Measurements from ENCODE around the gene MXD4.
A peak's percentile ranks its signal among the peaks of the same experiment; 100 is the strongest.

GRCh38 chr4:2220016-2220630, 41.8 kb downstream of the MXD4 start:
- TF ChIP-seq, protein P1, sequence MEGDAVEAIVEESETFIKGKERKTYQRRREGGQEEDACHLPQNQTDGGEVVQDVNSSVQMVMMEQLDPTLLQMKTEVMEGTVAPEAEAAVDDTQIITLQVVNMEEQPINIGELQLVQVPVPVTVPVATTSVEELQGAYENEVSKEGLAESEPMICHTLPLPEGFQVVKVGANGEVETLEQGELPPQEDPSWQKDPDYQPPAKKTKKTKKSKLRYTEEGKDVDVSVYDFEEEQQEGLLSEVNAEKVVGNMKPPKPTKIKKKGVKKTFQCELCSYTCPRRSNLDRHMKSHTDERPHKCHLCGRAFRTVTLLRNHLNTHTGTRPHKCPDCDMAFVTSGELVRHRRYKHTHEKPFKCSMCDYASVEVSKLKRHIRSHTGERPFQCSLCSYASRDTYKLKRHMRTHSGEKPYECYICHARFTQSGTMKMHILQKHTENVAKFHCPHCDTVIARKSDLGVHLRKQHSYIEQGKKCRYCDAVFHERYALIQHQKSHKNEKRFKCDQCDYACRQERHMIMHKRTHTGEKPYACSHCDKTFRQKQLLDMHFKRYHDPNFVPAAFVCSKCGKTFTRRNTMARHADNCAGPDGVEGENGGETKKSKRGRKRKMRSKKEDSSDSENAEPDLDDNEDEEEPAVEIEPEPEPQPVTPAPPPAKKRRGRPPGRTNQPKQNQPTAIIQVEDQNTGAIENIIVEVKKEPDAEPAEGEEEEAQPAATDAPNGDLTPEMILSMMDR (conservative IDR thresholded peaks at IDR 0.05; ENCODE audit: low read depth, low read length), result peak; percentile 91
- no peak for TF ChIP-seq EZH2 (IDR thresholded peaks at IDR 0.05; ENCODE audit: borderline replicate concordance, low read depth, low read length, poor library complexity, severe bottlenecking)
